Measurements from ENCODE around the gene LSM3. TPM values are rescaled to one million over a fixed set of nuclear protein-coding genes. Genes with fewer than 3 reads are reported as not detected.

The LSM3 gene
- total RNA-seq, 1 experiment from 2014 or later: 17.7 TPM

GRCh38 chr3:14241716-14242115 is 63.1 kb downstream of the LSM3 start:
- Mint-ChIP-seq H3K9me3 (ENCODE audit: low read depth, unreplicated experiment) (no peaks in the 10 kb centered on the region), H3K4me3 (ENCODE audit: low read depth, unreplicated experiment) (no peak overlapping the region), H3K27ac (ENCODE audit: unreplicated experiment) (no peak overlapping the region), H3K27me3 (ENCODE audit: unreplicated experiment) (no peaks in the 10 kb centered on the region), H3K36me3 (ENCODE audit: insufficient read depth, unreplicated experiment) (no peaks in the 10 kb centered on the region), H3K4me1 (ENCODE audit: low read depth, unreplicated experiment) (no peaks in the 10 kb centered on the region)
- intact Hi-C loops (cut with micrococcal nuclease; ENCODE audit: unreplicated experiment): no loop called here
- no peak for TF ChIP-seq CTCF (IDR thresholded peaks at IDR 0.05; ENCODE audit: unreplicated experiment)
- CTCF ChIA-PET: interaction anchor here (1.0 kb wide), 1 partner anchor 38 kb away, joined by 3 read pairs; no protein-coding TSS in a partner anchor
- BruUV-seq (replicated peaks): no TSS peak
- no peak for DNase-seq

- no peak for TF ChIP-seq CTCF (IDR thresholded peaks at IDR 0.05; ENCODE audit: unreplicated experiment)
- Mint-ChIP-seq H3K36me3 (ENCODE audit: insufficient read depth, unreplicated experiment) (no peaks in the 10 kb centered on the region), H3K9me3 (ENCODE audit: low read depth, unreplicated experiment) (no peaks in the 10 kb centered on the region), H3K4me1 (ENCODE audit: low read depth, unreplicated experiment) (no peaks in the 10 kb centered on the region), H3K27me3 (ENCODE audit: unreplicated experiment) (no peaks in the 10 kb centered on the region), H3K4me3 (ENCODE audit: low read depth, unreplicated experiment) (no peak overlapping the region), H3K27ac (ENCODE audit: unreplicated experiment) (no peak overlapping the region)
- CTCF ChIA-PET: no interaction called here
- intact Hi-C loops (cut with micrococcal nuclease; ENCODE audit: unreplicated experiment): no loop called here
- no peak for DNase-seq
- no TSS peak for BruUV-seq (replicated peaks)
These were observed 64.1 kb downstream of the LSM3 start for GRCh38 chr3:14242490-14243311.

GRCh38 chr3:14243782-14244181 is 65.2 kb downstream of the LSM3 start:
- Mint-ChIP-seq H3K27me3 (ENCODE audit: unreplicated experiment) (no peaks in the 10 kb centered on the region), H3K4me3 (ENCODE audit: low read depth, unreplicated experiment) (no peak overlapping the region), H3K27ac (ENCODE audit: unreplicated experiment) (no peak overlapping the region), H3K9me3 (ENCODE audit: low read depth, unreplicated experiment) (no peaks in the 10 kb centered on the region), H3K4me1 (ENCODE audit: low read depth, unreplicated experiment) (no peaks in the 10 kb centered on the region), H3K36me3 (ENCODE audit: insufficient read depth, unreplicated experiment) (no peaks in the 10 kb centered on the region)
- no peak for TF ChIP-seq CTCF (IDR thresholded peaks at IDR 0.05; ENCODE audit: unreplicated experiment)
- DNase-seq: no peak
- intact Hi-C loops (cut with micrococcal nuclease; ENCODE audit: unreplicated experiment): no loop called here
- CTCF ChIA-PET: no interaction called here
- BruUV-seq (replicated peaks): no TSS peak

GRCh38 chr3:14244521-14245247 is 66.1 kb downstream of the LSM3 start:
- CTCF ChIA-PET: no interaction called here
- H3K9me3 Mint-ChIP-seq (ENCODE audit: low read depth, unreplicated experiment): no peaks in the 10 kb centered on the region
- no peak overlapping the region for H3K27ac Mint-ChIP-seq (ENCODE audit: unreplicated experiment)
- no TSS peak for BruUV-seq (replicated peaks)
- TF ChIP-seq CTCF (IDR thresholded peaks at IDR 0.05; ENCODE audit: unreplicated experiment): no peak
- no peaks in the 10 kb centered on the region for H3K4me1 Mint-ChIP-seq (ENCODE audit: low read depth, unreplicated experiment)
- no peak overlapping the region for H3K4me3 Mint-ChIP-seq (ENCODE audit: low read depth, unreplicated experiment)
- no peaks in the 10 kb centered on the region for H3K27me3 Mint-ChIP-seq (ENCODE audit: unreplicated experiment)
- no peak for DNase-seq
- H3K36me3 Mint-ChIP-seq (ENCODE audit: insufficient read depth, unreplicated experiment): no peaks in the 10 kb centered on the region
- intact Hi-C loops (cut with micrococcal nuclease; ENCODE audit: unreplicated experiment): no loop called here

All from Calu3 (cell line).